Measurements from ENCODE around the gene SMDT1. TPM values are rescaled to one million over a fixed set of nuclear protein-coding genes. Genes with fewer than 3 reads are reported as not detected.

SMDT1 gene
- total and polyA plus RNA-seq, 2 experiments from 2014 or later = 4.9 to 97.9 TPM

GRCh38 chr22:42080287-42080686 is 787 bp downstream of the SMDT1 start:
- Mint-ChIP-seq H3K36me3 (ENCODE audit: low read depth) (peaks cover 27% of the 10 kb centered on the region), H3K27me3 (ENCODE audit: insufficient read depth, low read depth, poor library complexity) (peaks cover 14% of the 10 kb centered on the region), H3K4me1 (peaks cover 16% of the 10 kb centered on the region), H3K4me3 (peak overlapping the region; percentile 97), H3K9me3 (no peaks in the 10 kb centered on the region), H3K27ac (no peak overlapping the region; the same call in 1 of the 2 replicates)
- TF ChIP-seq ZNF462 (CRISPR knock-in tag; IDR thresholded peaks at IDR 0.05) (no peak), POLR2AphosphoS5 (IDR thresholded peaks at IDR 0.05; ENCODE audit: low read depth) (no peak), CTCF (conservative IDR thresholded peaks at IDR 0.05; ENCODE audit: low read depth in 2 of 2) (no peak), ETS1 (IDR thresholded peaks at IDR 0.05) (no peak), STAT1 (IDR thresholded peaks at IDR 0.05; ENCODE audit: unreplicated experiment) (no peak), CREB1 (CRISPR knock-in tag; IDR thresholded peaks at IDR 0.05; ENCODE audit: low read depth) (no peak), NANOG (IDR thresholded peaks at IDR 0.05; ENCODE audit: borderline replicate concordance) (no peak)
- Histone ChIP-seq H3K27ac (ENCODE audit: low read depth) (no peak overlapping the region), H3K9me2 (ENCODE audit: insufficient read depth) (no peaks in the 10 kb centered on the region), H3K27me3 (ENCODE audit: insufficient read depth) (no peaks in the 10 kb centered on the region), H3K4me2 (peak overlapping the region; percentile 87), H3K79me2 (replicated peaks; ENCODE audit: insufficient read depth) (0 out of 2 replicates have a peak, but pooled peaks cover 10% of the 10 kb centered on the region), H3F3A (replicated peaks; ENCODE audit: low read depth) (peaks cover 7% of the 10 kb centered on the region; the same call in 1 of the 2 replicates), H4K20me1 (replicated peaks; ENCODE audit: insufficient read depth) (0 out of 2 replicates have a peak, but pooled peaks cover 4% of the 10 kb centered on the region), H3K4me1 (ENCODE audit: insufficient read depth) (no peaks in the 10 kb centered on the region; the same call in 1 of the 2 replicates), H3K4me3 (peak overlapping the region; percentile 68), H3K36me3 (ENCODE audit: insufficient read depth) (peaks cover 6% of the 10 kb centered on the region; the same call in 1 of the 2 replicates), H2AFZ (no peak overlapping the region)
- DNase-seq (ENCODE audit: low spot score) = peak; percentile 53
- peak; percentile 11; the same call in 2 of the 3 replicates for ATAC-seq

All from GM23338 (cell line).